Peyer's patch (tissue), 4 donors: Measurements from ENCODE around the gene PTPRM. TPM values are rescaled to one million over a fixed set of nuclear protein-coding genes. Genes with fewer than 3 reads are reported as not detected.

Source experiments
- DNase-seq, 3 donors: peaks; one replicate each; pipeline ENCODE4 v3.0.0-alpha.2; 2017 to 2019
- H3K27ac ChIP-seq, 4 donors: fragments of 200-600 bp; sonication (generic); one replicate each; pipeline ENCODE4 v1.5.1; 2016 to 2019
- H3K27me3 ChIP-seq, 2 donors: fragments of 200-600 bp; sonication (generic); one replicate each; pipeline ENCODE4 v1.5.1; 2019
- H3K36me3 ChIP-seq, 3 donors: fragments of 200-600 bp; sonication (generic); one replicate each; pipeline ENCODE4 v1.5.1; 2016 to 2019
- H3K4me1 ChIP-seq, 4 donors: fragments of 200-600 bp; sonication (generic); one replicate each; pipeline ENCODE4 v1.5.1; 2016 to 2019
- H3K4me3 ChIP-seq, 4 donors: fragments of 200-600 bp; sonication (generic); 1 replicate in 3 of 4; 2 replicates in 1 of 4; pipeline ENCODE4 v1.5.1; 2016 to 2019; ENCODE audit warnings: mild to moderate bottlenecking in 1 of 4
- H3K9me3 ChIP-seq, 4 donors: fragments of 200-600 bp; sonication (generic); one replicate each; pipeline ENCODE4 v1.5.1; 2016 to 2019; ENCODE audit warnings: mild to moderate bottlenecking in 1 of 4
- CTCF ChIP-seq, 6 experiments: fragments of 450-650 bp in 4 of 6; fragments of 200-600 bp in 2 of 6; sonication (generic) in 1 of 6; IDR thresholded peaks; one replicate each; pipeline ENCODE4 v1.5.1; 2017 to 2019; ENCODE audit warnings: antibody characterized with exemption in 6 of 6, mild to moderate bottlenecking in 3 of 6, moderate library complexity in 1 of 6
- POLR2A ChIP-seq, 2 donors: fragments of 450-650 bp; IDR thresholded peaks; one replicate each; pipeline ENCODE4 v1.5.1; 2017; ENCODE audit warnings: antibody characterized with exemption in 2 of 2, mild to moderate bottlenecking in 2 of 2, moderate library complexity in 2 of 2
- total RNA-seq, 4 donors: library from RNA; depleted of rRNA; stranded (reverse); fragments of >200 nt; gene quantifications; one replicate each; pipeline ENCODE4 v1.1.0, GENCODE V29; 2016

Gene PTPRM
- total RNA-seq, 4 donors from 2014 or later: 39.6 to 211 (median 80.3) TPM

GRCh38 chr18:7682321-7682720 lies 115.2 kb downstream of the PTPRM start:
- no peak overlapping the region for H3K27ac ChIP-seq
- no peaks in the 10 kb centered on the region for H3K36me3 ChIP-seq
- no peaks in the 10 kb centered on the region for H3K4me1 ChIP-seq
- no peak for DNase-seq
- H3K27me3 ChIP-seq: no peaks in the 10 kb centered on the region
- H3K9me3 ChIP-seq: no peaks in the 10 kb centered on the region
- TF ChIP-seq CTCF (IDR thresholded peaks at IDR 0.05) (no peak), POLR2A (IDR thresholded peaks at IDR 0.05) (no peak)
- H3K4me3 ChIP-seq: no peak overlapping the region

GRCh38 chr18:7683753-7684152 lies 116.6 kb downstream of the PTPRM start:
- Histone ChIP-seq H3K4me3 (no peak overlapping the region), H3K27ac (no peak overlapping the region)

GRCh38 chr18:7684357-7684756 lies 117.2 kb downstream of the PTPRM start:
- TF ChIP-seq CTCF (IDR thresholded peaks at IDR 0.05): no peak
- TF ChIP-seq POLR2A (IDR thresholded peaks at IDR 0.05): no peak
- no peak overlapping the region for H3K27ac ChIP-seq
- no peak overlapping the region for H3K4me3 ChIP-seq
- H3K9me3 ChIP-seq: no peaks in the 10 kb centered on the region
- no peaks in the 10 kb centered on the region for H3K36me3 ChIP-seq
- DNase-seq: no peak
- H3K4me1 ChIP-seq: no peaks in the 10 kb centered on the region
- no peaks in the 10 kb centered on the region for H3K27me3 ChIP-seq

More at GRCh38 chr18:7683753-7684152, 116.6 kb downstream of the PTPRM start:
- DNase-seq: no peak
- TF ChIP-seq POLR2A (IDR thresholded peaks at IDR 0.05) (no peak), CTCF (IDR thresholded peaks at IDR 0.05) (no peak)
- Histone ChIP-seq H3K27me3 (no peaks in the 10 kb centered on the region), H3K9me3 (no peaks in the 10 kb centered on the region), H3K4me1 (no peaks in the 10 kb centered on the region), H3K36me3 (no peaks in the 10 kb centered on the region)

- Histone ChIP-seq H3K27me3 (no peaks in the 10 kb centered on the region), H3K4me3 (no peak overlapping the region), H3K9me3 (no peaks in the 10 kb centered on the region), H3K27ac (no peak overlapping the region), H3K36me3 (no peaks in the 10 kb centered on the region), H3K4me1 (no peaks in the 10 kb centered on the region)
- TF ChIP-seq POLR2A (IDR thresholded peaks at IDR 0.05): no peak
- no peak for TF ChIP-seq CTCF (IDR thresholded peaks at IDR 0.05)
- DNase-seq: no peak
Measured at GRCh38 chr18:7684966-7685365, 117.8 kb downstream of the PTPRM start.

GRCh38 chr18:7686278-7686677 lies 119.2 kb downstream of the PTPRM start:
- H3K4me3 ChIP-seq: no peak overlapping the region
- TF ChIP-seq CTCF (IDR thresholded peaks at IDR 0.05) (no peak), POLR2A (IDR thresholded peaks at IDR 0.05) (no peak)
- DNase-seq: no peak
- no peaks in the 10 kb centered on the region for H3K4me1 ChIP-seq
- no peaks in the 10 kb centered on the region for H3K27me3 ChIP-seq
- H3K36me3 ChIP-seq: no peaks in the 10 kb centered on the region
- no peak overlapping the region for H3K27ac ChIP-seq
- H3K9me3 ChIP-seq: no peaks in the 10 kb centered on the region

GRCh38 chr18:7688580-7688979 lies 121.5 kb downstream of the PTPRM start:
- Histone ChIP-seq H3K4me1 (no peaks in the 10 kb centered on the region), H3K36me3 (no peaks in the 10 kb centered on the region), H3K27ac (no peak overlapping the region), H3K27me3 (no peaks in the 10 kb centered on the region), H3K4me3 (no peak overlapping the region), H3K9me3 (no peaks in the 10 kb centered on the region)
- no peak for TF ChIP-seq POLR2A (IDR thresholded peaks at IDR 0.05)
- no peak for TF ChIP-seq CTCF (IDR thresholded peaks at IDR 0.05)
- no peak for DNase-seq
